Activated CD4-positive, alpha-beta T cell treated with anti-CD3 and anti-CD28 coated beads for 36 hours (primary cell): ENCODE data around the gene TMPRSS13. TPM values are rescaled to one million over a fixed set of nuclear protein-coding genes. Genes with fewer than 3 reads are reported as not detected.

Experiments used
- ATAC-seq: fragments of 200-7000 bp; cut with Tn5 transposase; one replicate; pipeline ENCODE4 v1.10.0; 2021; ENCODE audit warnings: mild to moderate bottlenecking, moderate library complexity
- CTCF ChIA-PET: fragments of 350-600 bp; sonication (Branson Sonifier 250); formaldehyde crosslinking; loops from one replicate; lab custom pipeline; 2021; ENCODE audit warnings: antibody characterized with exemption; lab: Charles Lee
- POLR2A ChIA-PET: fragments of 350-600 bp; sonication (Branson Sonifier 250); formaldehyde crosslinking; loops from one replicate; lab custom pipeline; 2021; ENCODE audit warnings: antibody characterized with exemption, inconsistent platforms; lab: Charles Lee
- DNase-seq: peaks from one replicate; pipeline ENCODE4 v3.0.0-alpha.2; 2020
- H3K27ac Mint-ChIP-seq: one replicate; pipeline ENCODE4 v1.8.0; 2021; ENCODE audit warnings: mixed read lengths
- H3K27me3 Mint-ChIP-seq: one replicate; pipeline ENCODE4 v1.8.0; 2021; ENCODE audit warnings: mixed read lengths
- H3K36me3 Mint-ChIP-seq: one replicate; pipeline ENCODE4 v1.8.0; 2021; ENCODE audit warnings: low read depth, mixed read lengths
- H3K4me1 Mint-ChIP-seq: one replicate; pipeline ENCODE4 v1.8.0; 2021; ENCODE audit warnings: mixed read lengths
- H3K4me3 Mint-ChIP-seq: one replicate; pipeline ENCODE4 v1.8.0; 2021; ENCODE audit warnings: mild to moderate bottlenecking, moderate library complexity, mixed read lengths
- H3K9me3 Mint-ChIP-seq: one replicate; pipeline ENCODE4 v1.8.0; 2021; ENCODE audit warnings: low read depth, mixed read lengths
- intact Hi-C, 2 experiments: fragments of 100-400 bp; cut with DNase I in 1 of 2; cut with micrococcal nuclease in 1 of 2; formaldehyde crosslinking; loops; one replicate each; pipeline versions ENCODE4 v1.14.2 to v1.15.1; 2022 to 2024; cut with DNase I, micrococcal nuclease
- total RNA-seq, 2 experiments: library from RNA; stranded (reverse); gene quantifications; one replicate each; pipeline ENCODE4 v1.2.3, GENCODE V29; 2021

The TMPRSS13 gene
- total RNA-seq, 2 experiments from 2014 or later, result 1.7 TPM

- Mint-ChIP-seq H3K27me3 (no peaks in the 10 kb centered on the region), H3K4me3 (no peak overlapping the region), H3K27ac (no peak overlapping the region), H3K36me3 (no peaks in the 10 kb centered on the region), H3K9me3 (no peaks in the 10 kb centered on the region), H3K4me1 (peaks cover 32% of the 10 kb centered on the region)
- ATAC-seq (no peak), DNase-seq (no peak)
- CTCF ChIA-PET, result interaction anchor here (0.6 to 2.4 kb wide), 5 partner anchors 98 to 135 kb away, joined by 3 to 7 read pairs (median 4); no protein-coding TSS in a partner anchor
- intact Hi-C loops, result no loop called here
- POLR2A ChIA-PET, result no interaction called here
Measured at GRCh38 chr11:117941976-117942654, 12.9 kb upstream of the TMPRSS13 start.

- Mint-ChIP-seq H3K9me3 (no peaks in the 10 kb centered on the region), H3K4me1 (peaks cover 30% of the 10 kb centered on the region), H3K36me3 (no peaks in the 10 kb centered on the region), H3K4me3 (no peak overlapping the region), H3K27me3 (no peaks in the 10 kb centered on the region), H3K27ac (no peak overlapping the region)
- POLR2A ChIA-PET, result no interaction called here
- DNase-seq (no peak), ATAC-seq (no peak)
- intact Hi-C loops, result no loop called here
- CTCF ChIA-PET, result interaction anchor here (0.8 to 2.4 kb wide), 4 partner anchors 107 to 134 kb away, joined by 3 to 6 read pairs (median 4); no protein-coding TSS in a partner anchor
Measured at GRCh38 chr11:117941163-117941707, 12.0 kb upstream of the TMPRSS13 start.

GRCh38 chr11:117940736-117941135 lies 11.5 kb upstream of the TMPRSS13 start:
- ChIA-PET CTCF (interaction anchor here (0.8 to 2.4 kb wide), 3 partner anchors 14 to 133 kb away, joined by 3 to 6 read pairs (median 3); no protein-coding TSS in a partner anchor), POLR2A (no interaction called here)
- H3K4me3 Mint-ChIP-seq, result no peak overlapping the region
- H3K9me3 Mint-ChIP-seq, result no peaks in the 10 kb centered on the region
- DNase-seq, result no peak
- peaks cover 27% of the 10 kb centered on the region for H3K4me1 Mint-ChIP-seq
- intact Hi-C loops, result no loop called here
- H3K27ac Mint-ChIP-seq, result no peak overlapping the region
- no peaks in the 10 kb centered on the region for H3K27me3 Mint-ChIP-seq
- no peak for ATAC-seq
- H3K36me3 Mint-ChIP-seq, result no peaks in the 10 kb centered on the region

GRCh38 chr11:117936973-117937372 lies 7.8 kb upstream of the TMPRSS13 start:
- Mint-ChIP-seq H3K4me3 (no peak overlapping the region), H3K36me3 (no peaks in the 10 kb centered on the region), H3K4me1 (peaks cover 23% of the 10 kb centered on the region), H3K27me3 (no peaks in the 10 kb centered on the region), H3K27ac (no peak overlapping the region), H3K9me3 (no peaks in the 10 kb centered on the region)
- ChIA-PET CTCF (interaction anchor here (0.6 to 4.1 kb wide), 6 partner anchors 9 to 129 kb away, joined by 3 to 44 read pairs (median 4); no protein-coding TSS in a partner anchor), POLR2A (interaction anchor here (0.6 to 0.7 kb wide), 2 partner anchors 15 to 47 kb away, joined by 3 read pairs; no protein-coding TSS in a partner anchor)
- ATAC-seq (no peak), DNase-seq (no peak)
- intact Hi-C loops, result no loop called here

- Mint-ChIP-seq H3K36me3 (no peaks in the 10 kb centered on the region), H3K4me3 (no peak overlapping the region), H3K4me1 (peaks cover 45% of the 10 kb centered on the region), H3K9me3 (no peaks in the 10 kb centered on the region), H3K27me3 (no peaks in the 10 kb centered on the region), H3K27ac (no peak overlapping the region)
- POLR2A ChIA-PET, result interaction anchor here (1.0 kb wide), 1 partner anchor 68 kb away, joined by 3 read pairs; no protein-coding TSS in a partner anchor
- CTCF ChIA-PET, result interaction anchor here (0.6 to 4.1 kb wide), 5 partner anchors 11 to 345 kb away, joined by 3 to 44 read pairs (median 3); no protein-coding TSS in a partner anchor
- intact Hi-C loops, result loop anchor here in 1 of 2 experiments (5.0 kb wide), 1 partner anchor 118 kb away; no protein-coding TSS in a partner anchor
- ATAC-seq (no peak), DNase-seq (no peak)
Measured at GRCh38 chr11:117934526-117935307, 5.5 kb upstream of the TMPRSS13 start.

GRCh38 chr11:117933930-117934329 lies 4.7 kb upstream of the TMPRSS13 start:
- H3K4me1 Mint-ChIP-seq, result peaks cover 53% of the 10 kb centered on the region
- no peaks in the 10 kb centered on the region for H3K36me3 Mint-ChIP-seq
- ChIA-PET POLR2A (no interaction called here), CTCF (interaction anchor here (0.6 to 4.1 kb wide), 3 partner anchors 12 to 345 kb away, joined by 3 to 44 read pairs (median 3); no protein-coding TSS in a partner anchor)
- H3K27me3 Mint-ChIP-seq, result no peaks in the 10 kb centered on the region
- no peak overlapping the region for H3K4me3 Mint-ChIP-seq
- H3K9me3 Mint-ChIP-seq, result no peaks in the 10 kb centered on the region
- intact Hi-C loops, result loop anchor here in 1 of 2 experiments (5.0 kb wide), 1 partner anchor 118 kb away; no protein-coding TSS in a partner anchor
- H3K27ac Mint-ChIP-seq, result no peak overlapping the region
- ATAC-seq, result no peak
- DNase-seq, result no peak

- DNase-seq, result no peak
- ATAC-seq, result no peak
- Mint-ChIP-seq H3K27ac (no peak overlapping the region), H3K36me3 (no peaks in the 10 kb centered on the region), H3K4me1 (peaks cover 57% of the 10 kb centered on the region), H3K27me3 (no peaks in the 10 kb centered on the region), H3K4me3 (no peak overlapping the region), H3K9me3 (no peaks in the 10 kb centered on the region)
- ChIA-PET CTCF (interaction anchor here (0.6 to 1.6 kb wide), 3 partner anchors 11 to 82 kb away, joined by 3 to 4 read pairs (median 3); no protein-coding TSS in a partner anchor), POLR2A (no interaction called here)
- intact Hi-C loops, result loop anchor here in 1 of 2 experiments (5.0 kb wide), 1 partner anchor 119 kb away; no protein-coding TSS in a partner anchor
Measured at GRCh38 chr11:117933475-117933874, 4.3 kb upstream of the TMPRSS13 start.

GRCh38 chr11:117932947-117933346 lies 3.7 kb upstream of the TMPRSS13 start:
- no peak for ATAC-seq
- no peaks in the 10 kb centered on the region for H3K9me3 Mint-ChIP-seq
- peak overlapping the region; percentile 70 for H3K27ac Mint-ChIP-seq
- peaks cover 63% of the 10 kb centered on the region for H3K4me1 Mint-ChIP-seq
- no peaks in the 10 kb centered on the region for H3K27me3 Mint-ChIP-seq
- H3K36me3 Mint-ChIP-seq, result no peaks in the 10 kb centered on the region
- intact Hi-C loops, result loop anchor here in 1 of 2 experiments (5.0 kb wide), 1 partner anchor 119 kb away; no protein-coding TSS in a partner anchor
- POLR2A ChIA-PET, result no interaction called here
- CTCF ChIA-PET, result interaction anchor here (0.6 to 6.5 kb wide), 7 partner anchors 12 to 119 kb away, joined by 3 to 74 read pairs (median 3); partner anchors contain the start of gene IL10RA
- H3K4me3 Mint-ChIP-seq, result no peak overlapping the region
- no peak for DNase-seq

GRCh38 chr11:117932426-117932825 lies 3.2 kb upstream of the TMPRSS13 start:
- Mint-ChIP-seq H3K4me3 (no peak overlapping the region), H3K4me1 (peaks cover 63% of the 10 kb centered on the region), H3K27me3 (no peaks in the 10 kb centered on the region), H3K9me3 (no peaks in the 10 kb centered on the region), H3K27ac (peak overlapping the region; percentile 93), H3K36me3 (no peaks in the 10 kb centered on the region)
- peak; percentile 13 for ATAC-seq
- ChIA-PET CTCF (interaction anchor here (0.7 to 6.5 kb wide), 10 partner anchors 9 to 1346 kb away, joined by 3 to 74 read pairs (median 4); partner anchors contain the start of gene IL10RA), POLR2A (interaction anchor here (1.0 kb wide), 1 partner anchor 15 kb away, joined by 3 read pairs; no protein-coding TSS in a partner anchor)
- intact Hi-C loops, result loop anchor here in 1 of 2 experiments (5.0 kb wide), 1 partner anchor 120 kb away; no protein-coding TSS in a partner anchor
- no peak for DNase-seq

- ChIA-PET POLR2A (interaction anchor here (0.8 to 1.0 kb wide), 2 partner anchors 15 to 46 kb away, joined by 3 read pairs; no protein-coding TSS in a partner anchor), CTCF (interaction anchor here (0.7 to 6.5 kb wide), 12 partner anchors 8 to 1346 kb away, joined by 3 to 74 read pairs (median 4); partner anchors contain the start of gene IL10RA)
- ATAC-seq (peak; percentile 70), DNase-seq (peak; percentile 85)
- Mint-ChIP-seq H3K27me3 (no peaks in the 10 kb centered on the region), H3K27ac (peak overlapping the region; percentile 93), H3K4me3 (no peak overlapping the region), H3K36me3 (no peaks in the 10 kb centered on the region), H3K9me3 (no peaks in the 10 kb centered on the region), H3K4me1 (peaks cover 62% of the 10 kb centered on the region)
- intact Hi-C loops, result loop anchor here in 1 of 2 experiments (5.0 kb wide), 1 partner anchor 120 kb away; no protein-coding TSS in a partner anchor
Measured at GRCh38 chr11:117931971-117932370, 2.8 kb upstream of the TMPRSS13 start.
